GM18867 (cell line): ENCODE results near the gene DRAXIN.

ENCODE experiments used
- ATAC-seq: cut with Tn5 transposase; IDR thresholded peaks from one replicate; pipeline ENCODE4 v1.9.1; 2021; ENCODE audit warnings: mild to moderate bottlenecking, moderate library complexity; ENCODE audit not compliant: unreplicated experiment

Gene DRAXIN

GRCh38 chr1:11707621-11708276 is 16.2 kb downstream of the DRAXIN start:
- ATAC-seq: no peak

- no peak for ATAC-seq
Measured at GRCh38 chr1:11708554-11709350, 17.2 kb downstream of the DRAXIN start.

GRCh38 chr1:11711490-11711889 is 20.0 kb downstream of the DRAXIN start:
- no peak for ATAC-seq

- no peak for ATAC-seq
Measured at GRCh38 chr1:11712285-11712684, 20.8 kb downstream of the DRAXIN start.

- ATAC-seq: no peak
Measured at GRCh38 chr1:11713095-11713494, 21.6 kb downstream of the DRAXIN start.

GRCh38 chr1:11714831-11715575 is 23.5 kb downstream of the DRAXIN start:
- no peak for ATAC-seq

- ATAC-seq: no peak
Measured at GRCh38 chr1:11719313-11720032, 28.0 kb downstream of the DRAXIN start.

GRCh38 chr1:11720033-11720376 is 28.5 kb downstream of the DRAXIN start:
- ATAC-seq: no peak

GRCh38 chr1:11720525-11720924 is 29.0 kb downstream of the DRAXIN start:
- no peak for ATAC-seq

- no peak for ATAC-seq
Measured at GRCh38 chr1:11721311-11721710, 29.8 kb downstream of the DRAXIN start.

GRCh38 chr1:11722538-11722937 is 31.0 kb downstream of the DRAXIN start:
- no peak for ATAC-seq

- no peak for ATAC-seq
Measured at GRCh38 chr1:11725616-11726015, 34.1 kb downstream of the DRAXIN start.

GRCh38 chr1:11727119-11727518 is 35.6 kb downstream of the DRAXIN start:
- no peak for ATAC-seq

GRCh38 chr1:11728126-11728806 is 36.8 kb downstream of the DRAXIN start:
- no peak for ATAC-seq

- ATAC-seq: no peak
Measured at GRCh38 chr1:11729155-11729497, 37.6 kb downstream of the DRAXIN start.

- ATAC-seq: no peak
Measured at GRCh38 chr1:11729498-11730428, 38.3 kb downstream of the DRAXIN start.

GRCh38 chr1:11730429-11730891 is 39.0 kb downstream of the DRAXIN start:
- ATAC-seq: no peak

GRCh38 chr1:11731691-11732283 is 40.3 kb downstream of the DRAXIN start:
- no peak for ATAC-seq

GRCh38 chr1:11733306-11733705 is 41.8 kb downstream of the DRAXIN start:
- ATAC-seq: no peak
